HG03354 (cell line): Measurements from ENCODE around the gene TMEM272.

Experiments used
- ATAC-seq: cut with Tn5 transposase; IDR thresholded peaks from one replicate; pipeline ENCODE4 v1.9.1; 2021; ENCODE audit warnings: mild to moderate bottlenecking; ENCODE audit not compliant: unreplicated experiment, poor library complexity, severe bottlenecking

The TMEM272 gene

GRCh38 chr13:51767100-51767499 is 77.9 kb downstream of the TMEM272 start:
- no peak for ATAC-seq

- ATAC-seq, result no peak
These were observed 79.8 kb downstream of the TMEM272 start for GRCh38 chr13:51765142-51765515.

GRCh38 chr13:51764184-51765141 is 80.5 kb downstream of the TMEM272 start:
- ATAC-seq, result peak; percentile 89

- no peak for ATAC-seq
These were observed 81.5 kb downstream of the TMEM272 start for GRCh38 chr13:51763486-51763885.
